Vagina (tissue), 2 donors: ENCODE data around the gene IDH2.

Experiments used
- POLR2A ChIP-seq, 2 donors: fragments of 450-650 bp; IDR thresholded peaks; one replicate each; pipeline ENCODE4 v1.6.1; 2017; ENCODE audit warnings: antibody characterized with exemption in 2 of 2, mild to moderate bottlenecking in 2 of 2, moderate library complexity in 2 of 2
- POLR2AphosphoS5 ChIP-seq, 2 donors: sonication (generic); formaldehyde crosslinking; IDR thresholded peaks; one replicate each; pipeline ENCODE4 v1.9.0; 2017; ENCODE audit warnings: antibody characterized with exemption in 2 of 2, mild to moderate bottlenecking in 2 of 2, low read depth in 1 of 2; ENCODE audit not compliant: insufficient read depth in 1 of 2
- TF ChIP-seq, protein P1 (sequence below), 3 experiments: fragments of 450-650 bp in 2 of 3; fragments of 200-600 bp in 1 of 3; sonication (generic) in 1 of 3; IDR thresholded peaks; one replicate each; pipeline ENCODE4 v1.5.1; 2017 to 2019; ENCODE audit warnings: antibody characterized with exemption in 3 of 3, mild to moderate bottlenecking in 2 of 3, moderate library complexity in 2 of 3

DNA sequence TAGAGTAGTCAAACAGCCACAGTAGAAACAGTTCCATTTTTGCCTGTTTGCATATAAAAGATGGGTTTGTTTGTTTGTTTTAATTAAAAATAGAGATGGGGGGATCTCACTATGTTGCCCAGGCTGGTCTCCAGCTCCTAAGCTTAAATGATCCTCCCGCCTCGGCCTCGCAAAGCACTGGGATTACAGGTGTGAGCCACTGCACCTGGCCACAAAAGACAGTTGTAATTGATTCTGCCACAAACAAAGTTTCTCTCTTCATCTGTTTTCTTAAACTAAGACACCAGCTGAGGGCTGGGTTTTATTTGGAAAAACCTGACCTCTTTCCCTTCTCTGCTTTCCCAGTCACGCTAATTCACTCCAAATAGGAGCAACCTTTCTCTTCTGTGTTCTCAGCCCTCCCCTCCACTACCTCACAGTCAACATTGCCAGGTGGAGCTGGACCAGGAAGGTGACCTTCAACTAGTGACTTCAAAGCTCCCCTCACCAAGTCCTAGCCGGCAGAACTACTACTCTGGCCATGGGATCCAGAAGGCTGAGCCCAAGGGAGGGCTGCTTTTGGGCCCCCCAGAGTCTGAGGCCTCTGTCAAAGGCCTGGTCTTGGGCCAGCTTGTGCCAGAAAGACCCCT lies 1.5 kb upstream of the IDH2 start:
- TF ChIP-seq, protein P1, sequence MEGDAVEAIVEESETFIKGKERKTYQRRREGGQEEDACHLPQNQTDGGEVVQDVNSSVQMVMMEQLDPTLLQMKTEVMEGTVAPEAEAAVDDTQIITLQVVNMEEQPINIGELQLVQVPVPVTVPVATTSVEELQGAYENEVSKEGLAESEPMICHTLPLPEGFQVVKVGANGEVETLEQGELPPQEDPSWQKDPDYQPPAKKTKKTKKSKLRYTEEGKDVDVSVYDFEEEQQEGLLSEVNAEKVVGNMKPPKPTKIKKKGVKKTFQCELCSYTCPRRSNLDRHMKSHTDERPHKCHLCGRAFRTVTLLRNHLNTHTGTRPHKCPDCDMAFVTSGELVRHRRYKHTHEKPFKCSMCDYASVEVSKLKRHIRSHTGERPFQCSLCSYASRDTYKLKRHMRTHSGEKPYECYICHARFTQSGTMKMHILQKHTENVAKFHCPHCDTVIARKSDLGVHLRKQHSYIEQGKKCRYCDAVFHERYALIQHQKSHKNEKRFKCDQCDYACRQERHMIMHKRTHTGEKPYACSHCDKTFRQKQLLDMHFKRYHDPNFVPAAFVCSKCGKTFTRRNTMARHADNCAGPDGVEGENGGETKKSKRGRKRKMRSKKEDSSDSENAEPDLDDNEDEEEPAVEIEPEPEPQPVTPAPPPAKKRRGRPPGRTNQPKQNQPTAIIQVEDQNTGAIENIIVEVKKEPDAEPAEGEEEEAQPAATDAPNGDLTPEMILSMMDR (IDR thresholded peaks at IDR 0.05): no peak
- TF ChIP-seq POLR2A (IDR thresholded peaks at IDR 0.05): no peak
- TF ChIP-seq POLR2AphosphoS5 (IDR thresholded peaks at IDR 0.05; ENCODE audit: insufficient read depth in 1 of 2, low read depth in 1 of 2): no peak
